Lower lobe of right lung (tissue), 2 donors: Measurements from ENCODE around the gene OSTF1. TPM values are rescaled to one million over a fixed set of nuclear protein-coding genes. Genes with fewer than 3 reads are reported as not detected.

Experiments used
- ATAC-seq, 2 donors: fragments of 200-7000 bp; cut with Tn5 transposase; one replicate each; pipeline ENCODE4 v1.9.1; 2020 to 2022; ENCODE audit warnings: mild to moderate bottlenecking in 2 of 2, moderate library complexity in 2 of 2
- DNase-seq: peaks from one replicate; pipeline ENCODE4 v3.0.0-alpha.2; 2020
- H3K27ac ChIP-seq: fragments of 200-600 bp; one replicate; pipeline ENCODE4 v1.8.0; 2022
- H3K27me3 ChIP-seq: fragments of 200-600 bp; one replicate; pipeline ENCODE4 v1.8.0; 2022; ENCODE audit warnings: low read depth
- H3K36me3 ChIP-seq: fragments of 200-600 bp; one replicate; pipeline ENCODE4 v1.8.0; 2022; ENCODE audit warnings: mild to moderate bottlenecking
- H3K4me1 ChIP-seq: fragments of 200-600 bp; one replicate; pipeline ENCODE4 v1.8.0; 2022
- H3K4me3 ChIP-seq: fragments of 200-600 bp; one replicate; pipeline ENCODE4 v1.8.0; 2022; ENCODE audit warnings: mild to moderate bottlenecking
- H3K9me3 ChIP-seq: fragments of 200-600 bp; one replicate; pipeline ENCODE4 v1.8.0; 2022
- intact Hi-C: fragments of 100-400 bp; cut with DNase I; formaldehyde crosslinking; loops from one replicate; pipeline ENCODE4 v1.11.0; 2022
- total RNA-seq: library from RNA; stranded (reverse); fragmentation: NEBNext Ultra II Directional; extraction: Animal tissue kit (Norgen Biotek cat#: 25700); gene quantifications from one replicate; pipeline ENCODE4 v1.2.1, GENCODE V29; 2021
- TF ChIP-seq, protein P1 (sequence below): fragments of 200-600 bp; IDR thresholded peaks from one replicate; pipeline ENCODE4 v1.8.0; 2022; ENCODE audit warnings: antibody characterized with exemption, mild to moderate bottlenecking
- donor health status: DM: no; HTN: yes; CAD: no; lungs with severe emphysema.

Gene OSTF1
- total RNA-seq, 1 donor from 2014 or later: 91.2 TPM

DNA sequence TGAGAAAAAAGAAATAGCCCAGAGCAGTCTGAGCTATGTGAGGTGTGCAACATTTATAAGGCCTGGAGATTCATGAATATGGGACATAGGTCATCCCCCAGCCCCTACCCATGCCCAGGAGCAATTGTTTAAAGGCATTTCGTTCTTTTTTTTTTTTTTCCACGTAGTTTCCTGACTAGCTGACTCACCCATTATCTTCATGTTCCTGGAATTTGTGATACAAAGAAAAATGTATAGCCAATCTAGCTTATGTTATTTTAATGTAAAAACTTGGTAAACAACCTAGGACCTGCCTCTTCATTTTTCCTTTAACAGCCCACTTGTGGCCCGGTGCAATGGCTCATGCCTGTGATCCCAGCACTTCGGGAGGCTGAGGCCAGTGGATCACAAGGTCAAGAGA is 81.3 kb downstream of the OSTF1 start:
- Histone ChIP-seq H3K9me3 (no peaks in the 10 kb centered on the region), H3K4me1 (no peaks in the 10 kb centered on the region), H3K27me3 (no peaks in the 10 kb centered on the region), H3K27ac (no peak overlapping the region), H3K36me3 (peaks cover 35% of the 10 kb centered on the region), H3K4me3 (no peak overlapping the region)
- intact Hi-C loops: no loop called here
- TF ChIP-seq, protein P1, sequence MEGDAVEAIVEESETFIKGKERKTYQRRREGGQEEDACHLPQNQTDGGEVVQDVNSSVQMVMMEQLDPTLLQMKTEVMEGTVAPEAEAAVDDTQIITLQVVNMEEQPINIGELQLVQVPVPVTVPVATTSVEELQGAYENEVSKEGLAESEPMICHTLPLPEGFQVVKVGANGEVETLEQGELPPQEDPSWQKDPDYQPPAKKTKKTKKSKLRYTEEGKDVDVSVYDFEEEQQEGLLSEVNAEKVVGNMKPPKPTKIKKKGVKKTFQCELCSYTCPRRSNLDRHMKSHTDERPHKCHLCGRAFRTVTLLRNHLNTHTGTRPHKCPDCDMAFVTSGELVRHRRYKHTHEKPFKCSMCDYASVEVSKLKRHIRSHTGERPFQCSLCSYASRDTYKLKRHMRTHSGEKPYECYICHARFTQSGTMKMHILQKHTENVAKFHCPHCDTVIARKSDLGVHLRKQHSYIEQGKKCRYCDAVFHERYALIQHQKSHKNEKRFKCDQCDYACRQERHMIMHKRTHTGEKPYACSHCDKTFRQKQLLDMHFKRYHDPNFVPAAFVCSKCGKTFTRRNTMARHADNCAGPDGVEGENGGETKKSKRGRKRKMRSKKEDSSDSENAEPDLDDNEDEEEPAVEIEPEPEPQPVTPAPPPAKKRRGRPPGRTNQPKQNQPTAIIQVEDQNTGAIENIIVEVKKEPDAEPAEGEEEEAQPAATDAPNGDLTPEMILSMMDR: no peak
- ATAC-seq (no peak), DNase-seq (no peak)

DNA sequence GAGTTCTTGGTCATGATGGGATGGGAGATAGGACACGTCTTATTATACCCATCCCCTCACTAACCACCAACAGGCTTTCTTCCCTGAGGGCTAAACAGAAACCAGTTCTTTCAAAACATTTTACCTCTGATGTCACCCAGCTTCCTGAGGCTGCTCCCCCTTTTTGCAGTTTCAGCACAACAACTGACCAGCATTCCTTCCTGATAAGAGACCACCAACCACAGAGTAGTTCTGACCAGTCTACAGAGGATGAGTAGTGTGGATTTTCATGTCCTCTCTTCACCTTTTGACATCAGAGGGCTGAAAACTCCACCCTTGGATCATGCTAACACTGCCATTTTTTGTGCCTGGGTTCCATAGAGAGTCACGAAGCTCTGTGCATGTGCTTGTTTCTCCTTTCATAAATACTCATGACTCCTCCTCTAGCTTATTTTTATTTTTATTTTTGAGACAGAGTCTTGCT is 82.6 kb downstream of the OSTF1 start:
- H3K4me1 ChIP-seq: no peaks in the 10 kb centered on the region
- DNase-seq: no peak
- no peaks in the 10 kb centered on the region for H3K27me3 ChIP-seq
- ATAC-seq: no peak
- H3K9me3 ChIP-seq: no peaks in the 10 kb centered on the region
- peaks cover 35% of the 10 kb centered on the region for H3K36me3 ChIP-seq
- TF ChIP-seq, protein P1: no peak
- H3K4me3 ChIP-seq: no peak overlapping the region
- intact Hi-C loops: no loop called here
- no peak overlapping the region for H3K27ac ChIP-seq

- H3K9me3 ChIP-seq: no peaks in the 10 kb centered on the region
- no peaks in the 10 kb centered on the region for H3K27me3 ChIP-seq
- H3K27ac ChIP-seq: no peak overlapping the region
- TF ChIP-seq, protein P1: no peak
- DNase-seq (no peak), ATAC-seq (no peak)
- H3K36me3 ChIP-seq: peaks cover 5% of the 10 kb centered on the region
- intact Hi-C loops: no loop called here
- H3K4me1 ChIP-seq: no peaks in the 10 kb centered on the region
- H3K4me3 ChIP-seq: no peak overlapping the region
These were observed 87.1 kb downstream of the OSTF1 start for GRCh38 chr9:75175395-75175794.

- Histone ChIP-seq H3K27me3 (no peaks in the 10 kb centered on the region), H3K4me3 (no peak overlapping the region), H3K36me3 (peaks cover 5% of the 10 kb centered on the region), H3K27ac (no peak overlapping the region), H3K9me3 (no peaks in the 10 kb centered on the region), H3K4me1 (no peaks in the 10 kb centered on the region)
- intact Hi-C loops: no loop called here
- TF ChIP-seq, protein P1: no peak
- DNase-seq (no peak), ATAC-seq (no peak)
These were observed 87.7 kb downstream of the OSTF1 start for GRCh38 chr9:75176037-75176436.

DNA sequence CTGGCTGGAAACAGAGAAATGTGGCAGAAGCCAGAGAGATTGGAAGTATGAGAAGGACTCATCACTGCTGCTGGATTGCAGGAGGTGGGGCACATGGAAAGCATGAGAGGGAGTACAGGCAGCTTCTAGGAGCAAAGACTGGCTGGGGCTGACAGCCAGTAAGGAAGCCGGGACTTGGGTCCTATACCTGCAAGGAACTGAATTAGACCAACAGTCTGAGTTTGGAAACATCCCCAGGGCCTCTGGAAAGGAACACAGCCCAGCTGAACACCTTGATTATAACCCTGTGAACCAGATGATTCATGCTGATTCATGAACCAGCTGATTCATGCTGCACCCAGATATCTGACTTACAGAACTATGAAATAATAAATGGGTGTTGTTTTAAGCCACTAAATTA is 93.4 kb downstream of the OSTF1 start:
- no peak overlapping the region for H3K27ac ChIP-seq
- intact Hi-C loops: no loop called here
- H3K27me3 ChIP-seq: no peaks in the 10 kb centered on the region
- H3K9me3 ChIP-seq: no peaks in the 10 kb centered on the region
- H3K36me3 ChIP-seq: no peaks in the 10 kb centered on the region
- TF ChIP-seq, protein P1: no peak
- DNase-seq (no peak), ATAC-seq (no peak)
- no peak overlapping the region for H3K4me3 ChIP-seq
- H3K4me1 ChIP-seq: peaks cover 5% of the 10 kb centered on the region

- H3K9me3 ChIP-seq: no peaks in the 10 kb centered on the region
- ATAC-seq (no peak), DNase-seq (no peak)
- H3K36me3 ChIP-seq: no peaks in the 10 kb centered on the region
- H3K27me3 ChIP-seq: no peaks in the 10 kb centered on the region
- no peak overlapping the region for H3K4me3 ChIP-seq
- TF ChIP-seq, protein P1: no peak
- peaks cover 5% of the 10 kb centered on the region for H3K4me1 ChIP-seq
- intact Hi-C loops: no loop called here
- H3K27ac ChIP-seq: no peak overlapping the region
These were observed 95.0 kb downstream of the OSTF1 start for GRCh38 chr9:75183306-75183705.
